ENCODE results near the gene ANTXRL.
"Not testable (repeated sequence)": the region's sequence is repeated elsewhere in the genome, so short reads cannot be mapped to it uniquely, and the experiment has no call there.

DNA sequence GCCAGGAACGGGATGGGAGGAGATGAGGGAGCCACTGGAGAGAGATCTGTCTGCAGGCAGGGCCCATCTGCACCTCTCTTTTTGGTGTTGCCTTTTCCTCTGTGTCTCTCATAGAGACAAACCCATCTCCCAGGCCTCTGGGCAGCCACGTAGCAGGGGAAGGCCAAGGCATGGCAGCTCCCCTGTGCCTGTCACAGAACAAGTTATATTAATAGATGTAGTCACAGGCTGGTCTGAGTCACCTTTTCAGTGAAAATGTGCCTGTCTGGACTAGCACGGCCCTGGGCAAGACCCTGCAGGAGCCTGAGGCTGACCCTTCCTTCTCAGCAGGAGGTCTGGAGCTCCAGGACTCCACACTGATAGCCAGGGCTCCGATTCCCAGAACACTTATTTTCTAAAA is 90.9 kb downstream of the ANTXRL start:
- TF ChIP-seq EZH2 (IDR thresholded peaks at IDR 0.05; ENCODE audit: borderline replicate concordance) = not testable (repeated sequence)
- TF ChIP-seq, protein P1, sequence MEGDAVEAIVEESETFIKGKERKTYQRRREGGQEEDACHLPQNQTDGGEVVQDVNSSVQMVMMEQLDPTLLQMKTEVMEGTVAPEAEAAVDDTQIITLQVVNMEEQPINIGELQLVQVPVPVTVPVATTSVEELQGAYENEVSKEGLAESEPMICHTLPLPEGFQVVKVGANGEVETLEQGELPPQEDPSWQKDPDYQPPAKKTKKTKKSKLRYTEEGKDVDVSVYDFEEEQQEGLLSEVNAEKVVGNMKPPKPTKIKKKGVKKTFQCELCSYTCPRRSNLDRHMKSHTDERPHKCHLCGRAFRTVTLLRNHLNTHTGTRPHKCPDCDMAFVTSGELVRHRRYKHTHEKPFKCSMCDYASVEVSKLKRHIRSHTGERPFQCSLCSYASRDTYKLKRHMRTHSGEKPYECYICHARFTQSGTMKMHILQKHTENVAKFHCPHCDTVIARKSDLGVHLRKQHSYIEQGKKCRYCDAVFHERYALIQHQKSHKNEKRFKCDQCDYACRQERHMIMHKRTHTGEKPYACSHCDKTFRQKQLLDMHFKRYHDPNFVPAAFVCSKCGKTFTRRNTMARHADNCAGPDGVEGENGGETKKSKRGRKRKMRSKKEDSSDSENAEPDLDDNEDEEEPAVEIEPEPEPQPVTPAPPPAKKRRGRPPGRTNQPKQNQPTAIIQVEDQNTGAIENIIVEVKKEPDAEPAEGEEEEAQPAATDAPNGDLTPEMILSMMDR (IDR thresholded peaks at IDR 0.05; ENCODE audit: poor library complexity) = not testable (repeated sequence)
